Measurements from ENCODE around the gene ABHD16B.
"Not testable (repeated sequence)": the region's sequence is repeated elsewhere in the genome, so short reads cannot be mapped to it uniquely, and the experiment has no call there.

ABHD16B gene

GRCh38 chr20:63850689-63851547 is 10.4 kb upstream of the ABHD16B start:
- in situ Hi-C loops (cut with HindIII; ENCODE audit: low pct_ligation_motif_present, low pct_unique_long_range_greater_than_20kb, low sequenced_read_pairs), result loop anchor here (25.0 kb wide), 1 partner anchor 264 kb away; no protein-coding TSS in a partner anchor
- no peak for DNase-seq

DNA sequence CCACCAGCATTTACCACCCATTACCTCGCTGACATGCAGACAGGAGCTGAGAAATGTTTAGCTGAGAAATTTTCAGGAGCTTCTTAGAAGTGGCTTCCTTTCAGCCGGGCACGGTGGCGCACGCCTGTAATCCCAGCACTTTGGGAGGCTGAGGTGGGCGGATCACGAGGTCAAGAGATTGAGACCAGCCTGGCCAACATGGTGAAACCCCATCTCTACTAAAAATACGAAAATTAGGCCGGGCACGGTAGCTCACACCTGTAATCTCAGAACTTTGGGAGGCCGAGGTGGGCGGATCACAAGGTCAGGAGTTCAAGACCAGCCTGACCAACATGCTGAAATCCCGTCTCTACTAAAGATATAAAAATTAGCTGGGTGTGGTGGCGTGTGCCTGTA is 9.8 kb upstream of the ABHD16B start:
- DNase-seq, result not testable (repeated sequence)
- in situ Hi-C loops (cut with HindIII; ENCODE audit: low pct_ligation_motif_present, low pct_unique_long_range_greater_than_20kb, low sequenced_read_pairs), result loop anchor here (25.0 kb wide), 1 partner anchor 264 kb away; no protein-coding TSS in a partner anchor

DNA sequence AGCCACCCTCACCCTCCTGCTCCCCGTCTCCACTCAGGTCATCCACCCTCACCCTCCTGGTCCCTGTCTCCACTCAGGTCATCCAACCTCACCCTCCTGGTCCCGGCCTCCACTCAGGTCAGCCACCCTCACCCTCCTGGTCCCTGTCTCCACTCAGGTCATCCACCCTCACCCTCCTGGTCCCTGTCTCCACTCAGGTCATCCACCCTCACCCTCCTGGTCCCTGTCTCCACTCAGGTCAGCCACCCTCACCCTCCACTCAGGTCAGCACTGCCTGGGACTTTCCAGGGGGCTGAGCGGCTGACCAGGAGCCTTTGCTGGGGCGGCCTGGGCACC is 7.6 kb upstream of the ABHD16B start:
- DNase-seq, result not testable (repeated sequence)
- in situ Hi-C loops (cut with HindIII; ENCODE audit: low pct_ligation_motif_present, low pct_unique_long_range_greater_than_20kb, low sequenced_read_pairs), result loop anchor here (25.0 kb wide), 1 partner anchor 266 kb away; no protein-coding TSS in a partner anchor

- in situ Hi-C loops (cut with HindIII; ENCODE audit: low pct_ligation_motif_present, low pct_unique_long_range_greater_than_20kb, low sequenced_read_pairs), result loop anchor here (25.0 kb wide), 1 partner anchor 267 kb away; no protein-coding TSS in a partner anchor
- no peak for DNase-seq
Measured at GRCh38 chr20:63854069-63854765, 7.1 kb upstream of the ABHD16B start.

- in situ Hi-C loops (cut with HindIII; ENCODE audit: low pct_ligation_motif_present, low pct_unique_long_range_greater_than_20kb, low sequenced_read_pairs), result loop anchor here (25.0 kb wide), 1 partner anchor 268 kb away; no protein-coding TSS in a partner anchor
- no peak for DNase-seq
Measured at GRCh38 chr20:63854766-63855362, 6.4 kb upstream of the ABHD16B start.

DNA sequence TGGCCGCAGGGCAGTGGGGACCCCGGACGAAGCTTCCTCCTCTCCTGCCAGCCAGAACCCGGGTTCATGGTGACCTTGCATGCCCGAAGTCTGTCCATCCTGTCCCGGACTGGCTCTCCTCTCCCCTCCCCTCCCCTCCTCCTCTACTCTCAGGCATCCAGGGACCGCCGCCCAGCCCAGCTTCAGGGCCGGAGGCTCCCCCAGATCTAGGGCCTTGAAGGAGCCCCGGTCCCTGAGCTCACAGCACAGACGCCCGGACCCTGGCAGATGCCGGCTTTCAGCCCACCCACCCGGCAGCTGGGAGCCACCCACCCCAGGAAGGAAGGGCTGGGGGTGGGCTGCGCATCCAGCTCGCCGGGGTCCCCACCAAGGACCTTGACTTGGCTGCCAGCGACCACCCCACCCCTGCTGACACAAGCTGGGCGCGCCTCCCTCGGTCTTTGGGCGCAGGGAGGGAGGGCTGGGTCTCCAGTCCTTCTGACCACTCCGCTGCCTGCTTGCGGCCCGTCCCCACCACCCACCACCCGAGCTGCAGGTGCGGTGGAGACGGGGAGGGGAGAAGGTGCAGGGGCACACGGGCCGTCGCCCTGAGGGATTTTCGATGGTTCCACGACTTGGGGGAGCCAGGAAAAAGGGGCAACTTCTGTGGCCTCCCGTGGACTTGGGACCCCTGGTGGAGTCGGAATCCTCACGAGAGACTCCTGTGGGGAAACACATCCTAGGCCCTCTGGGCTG is 5.8 kb upstream of the ABHD16B start:
- DNase-seq, result no peak
- in situ Hi-C loops (cut with HindIII; ENCODE audit: low pct_ligation_motif_present, low pct_unique_long_range_greater_than_20kb, low sequenced_read_pairs), result loop anchor here (25.0 kb wide), 1 partner anchor 268 kb away; no protein-coding TSS in a partner anchor

DNA sequence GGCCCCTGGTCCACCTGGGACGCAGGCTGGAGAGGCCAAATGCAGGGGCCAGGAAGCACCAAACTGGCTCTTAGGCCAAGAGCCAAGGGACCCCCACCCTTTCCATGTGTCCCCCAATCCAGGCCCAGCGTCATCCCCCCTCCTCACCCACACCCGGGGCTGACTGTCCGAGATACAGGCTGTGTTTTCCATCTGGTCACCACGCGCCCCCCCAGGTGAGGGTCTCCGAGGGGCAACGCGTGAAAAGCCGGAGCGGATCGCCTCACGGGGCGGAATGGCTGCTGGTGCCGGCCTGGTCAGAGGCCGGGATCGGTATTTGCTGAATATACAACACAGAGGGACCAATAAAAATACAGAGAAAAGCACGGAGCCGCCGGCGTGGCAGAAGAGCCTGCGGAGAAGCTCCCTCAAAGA is 5.2 kb upstream of the ABHD16B start:
- no peak for DNase-seq
- in situ Hi-C loops (cut with HindIII; ENCODE audit: low pct_ligation_motif_present, low pct_unique_long_range_greater_than_20kb, low sequenced_read_pairs), result loop anchor here (25.0 kb wide), 1 partner anchor 269 kb away; no protein-coding TSS in a partner anchor

DNA sequence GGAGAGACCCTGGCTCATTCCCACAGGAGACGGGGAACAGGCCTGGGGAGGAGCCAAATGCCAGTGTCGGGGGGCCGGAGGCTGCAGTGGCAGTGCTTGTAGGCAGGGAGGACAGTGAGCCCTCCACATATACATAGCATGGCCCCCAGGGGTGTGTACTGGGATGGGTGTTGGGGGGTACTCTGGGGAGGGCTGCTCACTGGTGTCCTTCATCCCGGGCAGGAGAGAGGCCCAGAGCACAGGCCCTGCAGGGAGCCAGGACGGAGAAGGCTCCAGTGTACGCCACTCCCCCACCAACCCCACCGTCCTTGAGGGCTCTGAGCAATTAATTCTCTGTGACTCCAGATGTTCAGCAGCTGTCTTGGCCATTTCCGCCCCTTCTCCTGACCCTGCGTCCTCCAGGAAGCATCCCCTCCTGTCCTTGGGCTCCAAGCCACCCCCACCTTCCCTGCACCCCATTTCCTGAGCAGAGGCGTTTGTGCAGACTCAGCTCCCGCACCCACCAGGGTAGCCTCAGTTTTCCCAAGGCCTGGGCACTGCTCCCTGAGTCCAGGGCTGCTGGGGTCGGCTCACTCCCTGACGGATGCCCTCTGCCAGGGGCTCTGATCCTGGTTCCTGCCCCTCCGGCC is 3.4 kb upstream of the ABHD16B start:
- in situ Hi-C loops (cut with HindIII; ENCODE audit: low pct_ligation_motif_present, low pct_unique_long_range_greater_than_20kb, low sequenced_read_pairs), result loop anchor here (25.0 kb wide), 1 partner anchor 271 kb away; no protein-coding TSS in a partner anchor
- DNase-seq, result no peak

DNA sequence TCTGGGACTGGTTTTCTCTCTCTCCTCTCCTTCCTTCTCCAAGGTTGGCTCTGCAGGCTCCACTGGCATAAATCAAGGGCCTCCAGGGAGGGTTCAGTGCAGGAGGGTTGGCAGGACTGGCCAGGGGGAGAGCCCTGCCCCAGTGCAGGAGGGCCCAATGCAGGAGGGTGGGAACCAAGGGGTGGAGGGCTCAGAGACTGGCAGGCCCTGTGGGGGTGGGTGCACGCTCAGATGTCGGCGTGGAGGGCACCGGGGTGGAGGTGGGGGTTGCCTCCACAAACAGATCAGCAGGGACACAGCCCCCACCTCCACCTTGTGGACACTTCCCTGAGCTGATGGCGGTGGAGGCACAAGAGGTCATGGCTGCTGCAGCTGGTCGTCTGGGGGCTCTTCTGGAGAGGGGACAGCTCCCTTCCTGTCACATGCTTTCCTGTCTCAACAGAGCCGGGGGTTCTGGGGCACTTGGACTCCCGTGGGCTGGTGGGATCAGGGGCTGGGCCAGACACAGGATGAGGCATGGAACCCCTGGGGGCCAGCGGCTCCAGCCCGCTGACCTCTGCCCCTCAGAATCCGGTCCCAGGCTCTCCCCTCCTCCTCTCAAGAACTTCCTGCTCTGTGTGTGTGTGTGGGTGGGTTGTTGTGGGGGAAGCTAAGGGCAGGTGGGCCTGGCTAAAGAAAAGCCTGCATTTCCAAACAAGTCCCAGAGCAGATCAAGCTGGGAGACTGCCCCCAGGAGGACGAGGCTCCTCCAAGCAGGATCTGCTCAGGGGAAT is 2.7 kb upstream of the ABHD16B start:
- in situ Hi-C loops (cut with HindIII; ENCODE audit: low pct_ligation_motif_present, low pct_unique_long_range_greater_than_20kb, low sequenced_read_pairs), result loop anchor here (25.0 kb wide), 1 partner anchor 271 kb away; no protein-coding TSS in a partner anchor
- no peak for DNase-seq

- in situ Hi-C loops (cut with HindIII; ENCODE audit: low pct_ligation_motif_present, low pct_unique_long_range_greater_than_20kb, low sequenced_read_pairs), result loop anchor here (25.0 kb wide), 1 partner anchor 272 kb away; no protein-coding TSS in a partner anchor
- DNase-seq, result no peak
Measured at GRCh38 chr20:63859166-63859699, 2.1 kb upstream of the ABHD16B start.

DNA sequence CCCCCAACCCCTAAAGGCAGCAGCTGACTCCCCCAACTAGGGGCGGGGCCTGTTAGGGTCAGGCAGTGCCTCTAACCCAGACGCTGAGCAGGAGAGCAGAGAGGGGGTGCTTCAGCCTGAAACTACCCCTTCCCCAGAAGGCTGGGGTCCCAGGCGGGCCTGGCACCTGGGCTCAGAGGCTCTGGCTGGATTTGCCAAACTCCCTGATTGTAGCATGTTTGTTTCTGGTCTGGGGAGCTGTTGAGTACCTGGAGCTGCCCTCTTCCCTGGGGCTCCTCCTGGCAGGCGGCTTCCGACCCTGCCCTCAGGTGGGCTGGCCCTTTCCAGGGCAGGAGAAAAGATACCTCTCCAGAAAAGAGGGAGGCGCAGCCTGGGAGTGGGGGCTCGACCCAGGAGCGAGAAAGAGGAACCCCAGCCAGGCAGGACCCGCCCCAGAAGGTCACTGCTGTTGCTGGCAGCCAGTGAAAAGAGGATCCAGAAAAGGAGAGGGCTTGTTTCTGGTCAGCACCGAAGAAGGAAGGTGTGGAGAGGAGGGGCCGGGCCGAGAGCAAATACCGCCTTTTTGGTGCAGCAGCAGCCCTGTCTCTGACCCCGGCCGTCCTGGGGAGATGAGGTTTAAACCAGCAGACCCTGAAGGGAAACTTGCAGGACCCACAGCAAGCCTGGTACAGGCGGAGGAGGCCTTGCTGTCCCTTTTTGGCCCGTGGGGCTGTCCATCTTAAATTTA is 810 bp upstream of the ABHD16B start:
- DNase-seq, result no peak
- in situ Hi-C loops (cut with HindIII; ENCODE audit: low pct_ligation_motif_present, low pct_unique_long_range_greater_than_20kb, low sequenced_read_pairs), result loop anchor here (25.0 kb wide), 1 partner anchor 273 kb away; no protein-coding TSS in a partner anchor

GRCh38 chr20:63861981-63862901 is 943 bp downstream of the ABHD16B start:
- in situ Hi-C loops (cut with HindIII; ENCODE audit: low pct_ligation_motif_present, low pct_unique_long_range_greater_than_20kb, low sequenced_read_pairs), result loop anchor here (25.0 kb wide), 1 partner anchor 275 kb away; no protein-coding TSS in a partner anchor
- DNase-seq, result no peak

DNA sequence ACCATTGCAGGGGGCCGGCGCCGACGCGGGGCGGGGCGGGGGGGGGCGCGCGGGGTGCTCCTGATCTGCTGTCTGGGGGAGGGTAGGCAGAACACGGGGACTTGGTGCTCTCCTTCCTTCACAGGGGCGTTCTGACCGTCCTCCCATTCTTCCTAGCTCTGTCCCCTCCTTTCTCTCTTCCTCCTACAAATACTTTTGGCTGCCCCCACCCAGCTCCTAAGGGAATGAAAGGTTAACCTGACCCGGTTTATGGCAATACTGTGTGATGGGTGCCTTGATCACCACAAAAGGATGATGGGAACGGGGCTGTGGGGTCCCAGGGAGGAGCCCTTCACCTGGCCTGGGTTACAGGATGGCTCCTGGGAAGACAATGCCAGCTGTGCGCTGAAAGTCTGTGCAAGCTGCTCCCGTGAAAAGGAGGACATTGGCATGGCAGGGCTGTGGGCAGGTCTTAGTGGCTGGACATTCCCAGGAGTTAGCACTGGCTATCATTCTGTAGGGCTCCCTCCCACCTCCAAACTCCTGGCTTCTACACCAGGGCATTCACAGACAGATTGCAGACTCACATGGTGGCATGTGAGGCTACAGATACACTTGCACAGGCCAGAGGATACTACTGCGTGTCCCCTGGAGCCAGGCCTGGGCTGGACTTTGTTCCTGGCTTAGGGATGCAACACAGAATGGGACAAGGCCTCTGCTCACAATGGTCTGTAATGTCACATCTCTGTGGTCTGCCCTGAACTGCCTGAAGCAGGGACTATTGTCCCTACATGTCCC is 1.9 kb downstream of the ABHD16B start:
- in situ Hi-C loops (cut with HindIII; ENCODE audit: low pct_ligation_motif_present, low pct_unique_long_range_greater_than_20kb, low sequenced_read_pairs), result loop anchor here (25.0 kb wide), 1 partner anchor 276 kb away; no protein-coding TSS in a partner anchor
- DNase-seq, result no peak

GRCh38 chr20:63863798-63864544 is 2.7 kb downstream of the ABHD16B start:
- peak; percentile 84 for DNase-seq
- in situ Hi-C loops (cut with HindIII; ENCODE audit: low pct_ligation_motif_present, low pct_unique_long_range_greater_than_20kb, low sequenced_read_pairs), result loop anchor here (25.0 kb wide), 1 partner anchor 277 kb away; no protein-coding TSS in a partner anchor
